IPS-20b (cell line): Measurements from ENCODE around the gene AP2S1.
"Not testable (repeated sequence)": the region's sequence is repeated elsewhere in the genome, so short reads cannot be mapped to it uniquely, and the experiment has no call there.

Experiments
- H3K27ac ChIP-seq: one replicate; pipeline ENCODE4 v1.5.1; 2013; ENCODE audit warnings: low read length
- H3K27me3 ChIP-seq: 2 replicates; pipeline ENCODE4 v1.6.1; 2013; ENCODE audit warnings: mild to moderate bottlenecking, low read length, inconsistent platforms; ENCODE audit not compliant: insufficient read depth
- H3K36me3 ChIP-seq: 2 replicates; pipeline ENCODE4 v1.6.1; 2013; ENCODE audit warnings: low read depth, mild to moderate bottlenecking, inconsistent platforms, low read length, moderate library complexity; ENCODE audit not compliant: insufficient read depth
- H3K4me1 ChIP-seq: 2 replicates; pipeline ENCODE4 v1.6.1; 2013; ENCODE audit warnings: mild to moderate bottlenecking, control low read depth, inconsistent platforms, low read length, moderate library complexity; ENCODE audit not compliant: insufficient read depth
- H3K4me3 ChIP-seq: 2 replicates; pipeline ENCODE4 v1.5.1; 2013; ENCODE audit warnings: mild to moderate bottlenecking, low read length, inconsistent platforms
- H3K9ac ChIP-seq: 2 replicates; pipeline ENCODE4 v1.6.1; 2013; ENCODE audit warnings: low read depth, mild to moderate bottlenecking, inconsistent platforms, low read length, moderate library complexity
- H3K9me3 ChIP-seq: 2 replicates; pipeline ENCODE4 v1.6.1; 2013; ENCODE audit warnings: mild to moderate bottlenecking, low read depth, low read length, inconsistent platforms; ENCODE audit not compliant: insufficient read depth

AP2S1 gene

DNA sequence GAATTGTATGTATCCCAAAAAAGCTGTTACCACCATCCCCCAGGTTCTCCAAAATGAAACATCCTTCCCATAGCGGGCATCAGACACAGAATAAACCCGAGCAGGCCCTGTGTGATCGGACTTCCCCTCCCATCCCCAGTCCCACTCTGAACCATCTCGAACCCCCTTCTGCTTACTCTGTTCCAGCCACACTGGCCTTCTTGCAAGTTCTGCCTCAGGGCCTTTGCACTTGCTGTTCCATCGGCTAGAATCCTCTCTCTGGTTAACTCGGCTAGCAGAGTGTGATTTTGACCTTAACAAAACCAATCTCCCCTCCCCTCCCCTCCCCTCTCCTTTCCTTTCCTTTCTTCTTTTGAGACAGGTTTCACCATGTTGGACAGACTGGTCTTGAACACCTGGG lies 15.7 kb downstream of the AP2S1 start:
- Histone ChIP-seq H3K9ac (no peak overlapping the region), H3K4me1 (no peaks in the 10 kb centered on the region), H3K36me3 (peaks cover 14% of the 10 kb centered on the region), H3K27me3 (no peaks in the 10 kb centered on the region), H3K9me3 (no peaks in the 10 kb centered on the region; the same call in 1 of the 2 replicates), H3K4me3 (no peak overlapping the region), H3K27ac (no peak overlapping the region)

GRCh38 chr19:46834121-46834520 lies 16.5 kb downstream of the AP2S1 start:
- Histone ChIP-seq H3K36me3 (peaks cover 5% of the 10 kb centered on the region), H3K4me1 (0 out of 2 replicates have a peak, but pooled peaks cover 3% of the 10 kb centered on the region), H3K9ac (no peak overlapping the region), H3K27ac (no peak overlapping the region), H3K9me3 (no peaks in the 10 kb centered on the region; the same call in 1 of the 2 replicates), H3K27me3 (no peaks in the 10 kb centered on the region), H3K4me3 (no peak overlapping the region)

- no peaks in the 10 kb centered on the region; the same call in 1 of the 2 replicates for H3K9me3 ChIP-seq
- H3K4me3 ChIP-seq, result no peak overlapping the region
- H3K4me1 ChIP-seq, result 0 out of 2 replicates have a peak, but pooled peaks cover 3% of the 10 kb centered on the region
- no peaks in the 10 kb centered on the region for H3K36me3 ChIP-seq
- no peak overlapping the region for H3K9ac ChIP-seq
- no peak overlapping the region for H3K27ac ChIP-seq
- no peaks in the 10 kb centered on the region for H3K27me3 ChIP-seq
Observed at GRCh38 chr19:46830864-46831263, 19.8 kb downstream of the AP2S1 start.

GRCh38 chr19:46828484-46828883 lies 22.2 kb downstream of the AP2S1 start:
- Histone ChIP-seq H3K9ac (no peak overlapping the region), H3K4me3 (no peak overlapping the region), H3K9me3 (no peaks in the 10 kb centered on the region; the same call in 1 of the 2 replicates), H3K27ac (no peak overlapping the region), H3K27me3 (no peaks in the 10 kb centered on the region), H3K4me1 (0 out of 2 replicates have a peak, but pooled peaks cover 3% of the 10 kb centered on the region), H3K36me3 (no peaks in the 10 kb centered on the region)

DNA sequence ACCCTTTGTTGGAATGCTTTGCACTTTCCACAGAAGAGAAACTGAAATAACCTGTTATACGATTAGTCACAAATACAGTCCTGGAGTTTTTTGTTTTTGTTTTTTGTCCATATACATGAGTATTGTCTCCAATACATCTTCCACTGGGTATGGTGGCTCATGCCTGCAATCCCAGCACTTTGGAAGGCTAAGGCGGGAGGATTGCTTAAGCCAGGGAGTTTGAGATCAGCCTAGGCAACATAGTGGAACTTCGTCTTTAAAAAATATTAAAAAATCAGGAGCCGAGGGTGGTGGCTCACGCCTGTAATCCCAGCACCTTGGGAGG lies 25.0 kb downstream of the AP2S1 start:
- no peak overlapping the region for H3K4me3 ChIP-seq
- H3K9ac ChIP-seq, result no peak overlapping the region
- H3K27ac ChIP-seq, result no peak overlapping the region
- no peaks in the 10 kb centered on the region for H3K36me3 ChIP-seq
- H3K4me1 ChIP-seq, result peaks cover 3% of the 10 kb centered on the region; the same call in 1 of the 2 replicates
- no peaks in the 10 kb centered on the region; the same call in 1 of the 2 replicates for H3K9me3 ChIP-seq
- H3K27me3 ChIP-seq, result no peaks in the 10 kb centered on the region

DNA sequence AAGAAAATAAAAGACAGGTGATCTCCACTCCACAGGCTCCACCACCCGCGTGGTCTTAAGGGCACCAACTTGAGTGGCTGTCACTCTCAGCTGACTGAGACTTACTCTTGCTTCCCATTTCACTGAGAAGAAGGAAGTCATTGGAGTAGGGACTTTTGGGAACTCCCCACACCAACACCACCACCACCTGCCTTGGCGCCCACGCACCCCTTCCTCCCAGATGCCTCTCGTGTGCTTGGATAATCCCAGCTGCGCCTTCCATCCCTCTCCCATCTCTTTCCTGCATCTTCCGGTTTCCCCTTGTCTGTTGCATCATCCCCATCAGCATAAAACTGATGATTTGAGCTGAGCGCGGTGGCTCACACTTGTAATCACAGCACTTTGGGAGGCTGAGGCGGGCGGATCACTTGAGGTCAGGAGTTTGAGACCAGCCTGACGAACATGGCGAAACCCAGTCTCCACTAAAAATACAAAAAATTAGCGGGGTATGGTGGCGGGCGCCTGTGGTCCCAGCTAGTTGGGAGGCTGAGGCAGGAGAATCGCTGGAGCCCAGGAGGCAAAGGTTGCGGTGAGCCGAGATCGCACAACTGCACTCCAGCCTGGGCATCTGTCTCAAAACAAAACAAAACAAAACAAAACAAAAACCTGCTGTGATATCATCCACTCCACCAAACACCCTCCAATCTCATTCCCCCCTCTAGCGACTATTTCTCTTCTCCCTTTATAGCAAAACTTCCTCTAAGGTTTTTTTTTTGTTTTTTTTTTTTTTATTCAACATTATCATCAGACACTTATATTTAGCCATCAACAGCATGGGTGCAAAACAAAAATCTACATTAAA lies 25.5 kb downstream of the AP2S1 start:
- Histone ChIP-seq H3K27ac (no peak overlapping the region), H3K36me3 (no peaks in the 10 kb centered on the region), H3K4me3 (no peak overlapping the region), H3K9ac (no peak overlapping the region), H3K4me1 (peaks cover 3% of the 10 kb centered on the region; the same call in 1 of the 2 replicates), H3K27me3 (no peaks in the 10 kb centered on the region), H3K9me3 (no peaks in the 10 kb centered on the region)

GRCh38 chr19:46823049-46823448 lies 27.6 kb downstream of the AP2S1 start:
- Histone ChIP-seq H3K27me3 (no peaks in the 10 kb centered on the region), H3K9me3 (no peaks in the 10 kb centered on the region), H3K4me3 (no peak overlapping the region), H3K36me3 (no peaks in the 10 kb centered on the region), H3K4me1 (no peaks in the 10 kb centered on the region; the same call in 1 of the 2 replicates), H3K27ac (no peak overlapping the region), H3K9ac (no peak overlapping the region)

GRCh38 chr19:46822410-46822787 lies 28.2 kb downstream of the AP2S1 start:
- H3K4me3 ChIP-seq, H3K36me3 ChIP-seq, H3K27ac ChIP-seq, H3K9ac ChIP-seq, H3K4me1 ChIP-seq, H3K27me3 ChIP-seq, H3K9me3 ChIP-seq: not testable (repeated sequence)

GRCh38 chr19:46821512-46822409 lies 28.9 kb downstream of the AP2S1 start:
- Histone ChIP-seq H3K9me3 (no peaks in the 10 kb centered on the region), H3K36me3 (no peaks in the 10 kb centered on the region), H3K4me1 (no peaks in the 10 kb centered on the region; the same call in 1 of the 2 replicates), H3K27me3 (no peaks in the 10 kb centered on the region), H3K27ac (no peak overlapping the region), H3K9ac (no peak overlapping the region), H3K4me3 (no peak overlapping the region)

- no peak overlapping the region for H3K4me3 ChIP-seq
- no peaks in the 10 kb centered on the region for H3K36me3 ChIP-seq
- no peaks in the 10 kb centered on the region; the same call in none of the 2 replicates for H3K4me1 ChIP-seq
- H3K27me3 ChIP-seq, result no peaks in the 10 kb centered on the region
- no peak overlapping the region for H3K27ac ChIP-seq
- no peak overlapping the region for H3K9ac ChIP-seq
- H3K9me3 ChIP-seq, result no peaks in the 10 kb centered on the region
Observed at GRCh38 chr19:46818812-46819211, 31.8 kb downstream of the AP2S1 start.

DNA sequence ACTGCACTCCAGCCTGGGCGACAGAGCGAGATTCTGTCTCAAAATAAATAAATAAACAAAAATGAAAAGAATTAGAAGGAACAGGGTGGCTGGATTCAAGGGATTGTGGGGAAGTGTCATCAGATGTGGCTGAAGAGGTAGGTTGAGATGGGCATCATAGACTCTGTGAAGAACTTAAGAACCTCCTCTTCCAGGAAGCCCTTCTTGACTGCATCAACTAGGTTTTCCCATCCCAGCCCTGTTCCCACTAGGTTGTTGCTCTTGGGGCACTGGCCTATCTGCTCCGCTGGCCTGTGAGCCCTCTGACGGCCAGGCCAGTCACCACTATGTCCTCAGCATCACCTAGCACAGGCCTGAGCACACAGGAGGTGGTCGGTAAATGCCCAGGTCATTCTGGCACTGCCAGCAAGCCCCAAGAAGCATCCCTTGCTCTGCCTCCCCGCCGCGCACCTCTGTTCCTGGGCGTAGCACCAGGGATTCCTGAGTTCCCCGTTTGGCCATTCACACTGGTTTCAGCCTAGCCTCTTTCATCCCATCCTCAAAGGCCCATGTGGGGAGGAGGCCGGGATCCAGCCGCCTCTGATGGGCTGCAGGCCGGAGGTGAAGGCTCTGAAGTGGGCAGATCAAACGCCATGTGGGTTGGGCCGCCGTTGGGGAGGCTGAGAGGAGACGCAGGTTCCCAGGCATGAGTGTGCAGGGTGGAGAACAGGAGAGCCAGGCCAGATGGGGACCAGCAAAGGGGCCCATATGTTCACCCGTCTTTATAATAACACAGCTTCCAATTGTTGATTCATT lies 34.6 kb downstream of the AP2S1 start:
- no peak overlapping the region for H3K4me3 ChIP-seq
- no peaks in the 10 kb centered on the region for H3K27me3 ChIP-seq
- H3K4me1 ChIP-seq, result peaks cover 3% of the 10 kb centered on the region
- H3K27ac ChIP-seq, result no peak overlapping the region
- H3K9ac ChIP-seq, result no peak overlapping the region
- H3K9me3 ChIP-seq, result no peaks in the 10 kb centered on the region
- no peaks in the 10 kb centered on the region for H3K36me3 ChIP-seq
